Activated T-cell treated with anti-CD3 and anti-CD28 coated beads, Interleukin-2, amount 50 U/mL, for 72 hours (primary cell): ENCODE measurements around the gene RGPD8. TPM values are rescaled to one million over a fixed set of nuclear protein-coding genes. Genes with fewer than 3 reads are reported as not detected.

Experiments
- ATAC-seq, 2 donors: fragments of 150-1000 bp; cut with Tn5 transposase; replicated peaks in 1 of 2; 2 replicates each; pipeline ENCODE4 v1.10.0; 2021; ENCODE audit warnings: moderate library complexity in 2 of 2, mild to moderate bottlenecking in 1 of 2
- DNase-seq, 2 donors: peaks; one replicate each; pipeline ENCODE4 v3.0.0; 2021 to 2022; ENCODE audit warnings: mixed read lengths in 1 of 2
- H3K27ac Mint-ChIP-seq: one replicate; pipeline ENCODE4 v1.8.0; 2022; ENCODE audit warnings: mild to moderate bottlenecking, moderate library complexity, mixed read lengths
- H3K27me3 Mint-ChIP-seq: one replicate; pipeline ENCODE4 v1.8.0; 2022; ENCODE audit warnings: low read depth, mixed read lengths
- H3K36me3 Mint-ChIP-seq, 2 donors: one replicate each; pipeline ENCODE4 v1.8.0; 2022; ENCODE audit warnings: mixed read lengths in 2 of 2, mild to moderate bottlenecking in 1 of 2; ENCODE audit not compliant: insufficient read depth in 2 of 2
- H3K4me1 Mint-ChIP-seq: one replicate; pipeline ENCODE4 v1.8.0; 2022; ENCODE audit warnings: low read depth, mixed read lengths
- H3K4me3 Mint-ChIP-seq, 2 donors: one replicate each; pipeline ENCODE4 v1.8.0; 2022; ENCODE audit warnings: mild to moderate bottlenecking in 2 of 2, mixed read lengths in 2 of 2, moderate library complexity in 2 of 2
- H3K9me3 Mint-ChIP-seq, 2 donors: one replicate each; pipeline ENCODE4 v1.8.0; 2022; ENCODE audit warnings: mixed read lengths in 2 of 2
- total RNA-seq, 2 donors: library from RNA; stranded (reverse); gene quantifications; one replicate each; pipeline ENCODE4 v1.2.3, GENCODE V29; 2022

The RGPD8 gene
- total RNA-seq, 2 donors from 2014 or later, result 7.0 to 25.2 TPM

DNA sequence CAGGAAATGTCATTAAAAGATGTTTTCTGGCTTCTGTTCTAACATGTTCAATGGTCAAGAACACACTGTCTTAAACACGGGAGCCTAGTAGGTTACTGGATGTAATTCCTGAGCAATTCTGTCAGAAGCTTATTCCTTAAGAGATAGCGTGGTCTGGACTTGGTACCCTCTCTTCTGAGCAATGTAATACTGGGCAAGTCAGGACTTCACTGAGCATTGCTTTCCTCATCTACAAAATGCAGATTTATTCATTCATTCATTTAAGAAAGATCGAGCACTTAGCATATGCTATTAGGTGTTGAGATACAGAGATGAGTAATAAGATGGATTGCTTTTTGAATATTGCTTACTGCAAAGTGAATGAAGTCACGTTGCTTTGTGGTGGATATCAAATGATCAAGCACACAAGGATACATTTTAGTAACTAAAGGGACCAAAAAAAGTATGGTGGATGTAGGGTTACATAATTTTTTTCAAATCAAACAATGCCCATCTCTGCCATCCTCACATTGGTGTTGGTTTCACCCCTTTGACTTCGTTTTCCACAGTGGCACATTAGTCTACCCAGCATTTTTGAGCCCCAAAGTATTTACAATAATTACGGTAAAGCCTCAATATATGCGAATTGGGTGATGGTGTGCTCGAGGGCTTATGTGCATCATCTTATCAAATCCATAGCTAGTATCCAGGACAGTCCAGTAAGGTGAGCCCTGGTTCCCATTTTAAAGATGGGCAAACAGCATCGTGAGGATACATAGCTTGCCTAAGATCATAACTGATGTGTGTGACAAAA is 92.8 kb downstream of the RGPD8 start:
- H3K27ac Mint-ChIP-seq, result no peak overlapping the region
- no peaks in the 10 kb centered on the region for H3K9me3 Mint-ChIP-seq
- H3K4me1 Mint-ChIP-seq, result peaks cover 12% of the 10 kb centered on the region
- no peak overlapping the region for H3K4me3 Mint-ChIP-seq
- DNase-seq (no peak), ATAC-seq (no peak)
- peaks cover 0 to 1% of the 10 kb centered on the region in 2 donors for H3K36me3 Mint-ChIP-seq
- H3K27me3 Mint-ChIP-seq, result peaks cover 5% of the 10 kb centered on the region

GRCh38 chr2:112339986-112340385 is 93.5 kb downstream of the RGPD8 start:
- Mint-ChIP-seq H3K9me3 (no peaks in the 10 kb centered on the region), H3K4me1 (peaks cover 12% of the 10 kb centered on the region), H3K27me3 (peaks cover 5% of the 10 kb centered on the region), H3K27ac (no peak overlapping the region), H3K4me3 (no peak overlapping the region), H3K36me3 (no peaks in the 10 kb centered on the region)
- ATAC-seq (no peak), DNase-seq (no peak)

DNA sequence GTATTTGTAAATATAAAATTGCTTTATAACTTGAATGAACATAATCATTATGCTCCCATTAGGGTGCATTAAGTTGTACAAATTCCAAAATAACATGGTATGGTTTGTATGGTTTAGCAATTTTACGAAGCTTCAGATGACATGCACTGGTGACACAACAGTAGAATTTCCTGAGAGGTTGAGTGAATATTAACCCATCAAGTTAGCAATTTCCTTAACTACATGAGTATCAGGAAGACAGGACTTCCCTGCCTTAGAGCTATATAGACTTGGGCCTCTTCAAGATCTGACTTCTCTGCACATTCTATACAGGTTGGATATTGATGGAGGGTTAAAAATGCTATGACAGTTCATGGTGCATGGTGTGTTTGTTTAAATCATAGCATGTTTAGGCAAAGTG is 97.8 kb downstream of the RGPD8 start:
- H3K9me3 Mint-ChIP-seq, result no peaks in the 10 kb centered on the region
- ATAC-seq (no peak), DNase-seq (no peak)
- no peak overlapping the region for H3K27ac Mint-ChIP-seq
- no peaks in the 10 kb centered on the region for H3K27me3 Mint-ChIP-seq
- H3K4me1 Mint-ChIP-seq, result no peaks in the 10 kb centered on the region
- no peak overlapping the region for H3K4me3 Mint-ChIP-seq
- peaks cover 0 to 2% of the 10 kb centered on the region in 2 donors for H3K36me3 Mint-ChIP-seq

DNA sequence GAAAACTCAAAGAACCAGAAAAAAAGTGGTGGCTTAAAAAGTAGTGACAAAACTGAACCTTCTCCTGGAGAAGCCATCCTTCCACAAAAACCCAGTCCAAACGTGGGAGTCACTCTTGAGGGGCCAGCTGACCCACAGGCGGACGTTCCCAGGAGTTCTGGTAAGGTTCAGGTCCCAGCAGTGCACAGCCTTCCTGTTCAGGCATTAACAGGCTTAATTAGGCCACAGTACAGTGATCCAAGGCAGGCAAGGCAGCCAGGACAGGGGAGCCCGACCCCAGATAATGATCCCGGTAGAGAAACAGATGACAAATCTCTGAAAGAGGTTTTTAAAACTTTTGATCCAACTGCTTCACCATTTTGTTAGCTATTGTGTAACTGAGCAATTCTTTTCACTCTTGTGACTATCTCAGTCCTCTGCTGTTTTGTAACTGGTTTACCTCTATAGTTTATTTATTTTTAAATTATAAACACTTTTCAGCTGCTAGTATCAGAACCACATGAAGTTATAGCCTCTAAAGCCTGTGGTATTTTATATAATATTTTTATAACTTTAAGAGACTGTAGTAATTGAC is 101.2 kb downstream of the RGPD8 start:
- Mint-ChIP-seq H3K4me1 (no peaks in the 10 kb centered on the region), H3K27me3 (no peaks in the 10 kb centered on the region), H3K36me3 (peaks cover 0 to 4% of the 10 kb centered on the region in 2 donors), H3K9me3 (no peaks in the 10 kb centered on the region), H3K27ac (no peak overlapping the region), H3K4me3 (no peak overlapping the region)
- DNase-seq (no peak), ATAC-seq (no peak)

DNA sequence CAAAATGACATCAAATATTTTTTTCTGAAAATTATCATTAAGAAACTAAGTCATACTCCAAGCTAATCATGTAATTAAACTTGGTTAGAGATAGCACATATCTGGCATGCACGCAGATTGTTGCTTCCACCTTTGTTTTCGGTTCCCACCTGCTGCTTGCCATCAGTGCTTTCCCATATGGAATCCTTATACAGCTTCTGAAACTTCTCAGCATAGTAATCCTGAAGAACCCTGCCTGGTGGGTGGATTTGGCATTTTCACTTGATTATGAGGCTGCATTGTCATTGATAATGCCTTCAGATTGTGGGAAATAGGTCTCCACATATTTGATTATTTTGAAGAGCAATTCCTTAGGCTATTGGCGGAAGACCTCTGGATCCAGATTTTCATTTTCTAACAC is 110.5 kb downstream of the RGPD8 start:
- H3K4me3 Mint-ChIP-seq, result no peak overlapping the region
- peaks cover 0 to 7% of the 10 kb centered on the region in 2 donors for H3K36me3 Mint-ChIP-seq
- no peaks in the 10 kb centered on the region for H3K27me3 Mint-ChIP-seq
- no peak for DNase-seq
- H3K4me1 Mint-ChIP-seq, result no peaks in the 10 kb centered on the region
- H3K9me3 Mint-ChIP-seq, result no peaks in the 10 kb centered on the region
- ATAC-seq, result no peak
- H3K27ac Mint-ChIP-seq, result no peak overlapping the region

- DNase-seq (no peak), ATAC-seq (no peak)
- Mint-ChIP-seq H3K9me3 (no peaks in the 10 kb centered on the region), H3K36me3 (peaks cover 0 to 3% of the 10 kb centered on the region in 2 donors), H3K4me3 (no peak overlapping the region), H3K4me1 (no peaks in the 10 kb centered on the region), H3K27me3 (no peaks in the 10 kb centered on the region), H3K27ac (no peak overlapping the region)
Measured at GRCh38 chr2:112321375-112322320, 111.8 kb downstream of the RGPD8 start.

Other genes starting within 250 kb of the RGPD8 start
- 10 to 100 TPM; 23.6 to 31.7 TPM for gene ZC3H8, start 178.6 kb downstream of the RGPD8 start, total RNA-seq
- 10 to 100 TPM; 26.3 to 30.7 TPM for gene ZC3H6, start 158.0 kb downstream of the RGPD8 start, total RNA-seq
- 10 to 100 TPM; 28.8 to 32.5 TPM for gene TTL, start 48.5 kb upstream of the RGPD8 start, total RNA-seq
- gene POLR1B, start 108.8 kb upstream of the RGPD8 start, total RNA-seq, result 10 to 100 TPM; 39.3 to 45.3 TPM
- 10 to 100 TPM; 30.4 to 41.8 TPM for gene CHCHD5, start 151.0 kb upstream of the RGPD8 start, total RNA-seq
- gene SLC20A1, start 212.3 kb upstream of the RGPD8 start, total RNA-seq, result 10 to 100 TPM; 54.3 to 66.1 TPM